Gastroesophageal sphincter (tissue), 3 donors: ENCODE data around the gene CDH20.

Source experiments
- CTCF ChIP-seq, 4 experiments: fragments of 200-600 bp in 2 of 4; fragments of 450-650 bp in 2 of 4; sonication (generic) in 1 of 4; IDR thresholded peaks; one replicate each; pipeline ENCODE4 v1.5.1; 2017 to 2019; ENCODE audit warnings: antibody characterized with exemption in 4 of 4, mild to moderate bottlenecking in 2 of 4, moderate library complexity in 2 of 4
- EP300 ChIP-seq: sonication (generic); formaldehyde crosslinking; IDR thresholded peaks from one replicate; pipeline ENCODE4 v1.6.1; 2017; ENCODE audit warnings: antibody characterized with exemption, mild to moderate bottlenecking

GRCh38 chr18:61400716-61401115 lies 67.5 kb downstream of the CDH20 start:
- TF ChIP-seq CTCF (IDR thresholded peaks at IDR 0.05) (no peak), EP300 (no peak)
